ENCODE data around the gene SRSF7. TPM values are rescaled to one million over a fixed set of nuclear protein-coding genes. Genes with fewer than 3 reads are reported as not detected.

The SRSF7 gene
- total and polyA plus RNA-seq, 11 donors, result 28.1 to 101 (median 43.9) TPM

DNA sequence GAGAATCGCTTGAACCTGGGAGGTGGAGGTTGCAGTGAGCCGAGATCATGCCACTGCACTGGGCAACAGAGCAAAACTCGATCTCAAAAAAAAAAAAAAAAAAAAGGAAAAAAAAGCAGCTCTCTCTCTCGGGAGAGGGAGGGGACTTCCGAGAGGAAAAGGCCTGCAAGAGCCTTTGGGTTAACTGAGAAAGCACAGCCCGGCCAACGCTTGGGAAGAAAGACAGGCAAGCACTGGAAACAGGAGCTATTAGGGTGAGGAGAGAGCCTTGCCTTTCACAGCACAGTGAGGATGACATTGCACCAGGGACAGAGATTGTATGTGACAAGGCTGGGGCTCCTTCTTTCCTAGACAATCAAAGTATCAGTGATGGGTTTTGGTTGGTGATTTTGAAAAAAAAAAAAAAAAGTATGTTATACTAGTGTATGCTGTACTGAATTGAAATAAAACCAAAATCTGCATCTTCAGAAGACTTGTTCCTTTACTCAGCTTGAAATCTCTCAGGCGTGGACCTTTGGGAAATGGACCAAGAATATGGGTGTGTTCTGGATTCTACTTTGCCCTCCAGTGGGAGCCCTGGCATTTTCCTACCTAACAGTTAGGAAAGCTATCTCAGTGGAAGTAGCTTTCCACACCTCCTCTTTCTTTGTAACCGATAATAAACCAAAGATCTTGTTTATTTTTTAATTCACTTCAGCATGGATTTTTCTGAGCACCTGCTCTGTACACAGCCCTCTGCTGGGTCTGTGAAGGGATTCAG lies 16.7 kb downstream of the SRSF7 start:
- peak overlapping the region in 3 of 12 donors; percentile 2 to 54 (median 16) for H3K27ac ChIP-seq
- H3K4me1 ChIP-seq, result peaks cover 0 to 29% (median 11%) of the 10 kb centered on the region in 12 donors
- 53 to 67% (median 57%) methylated on average over 9 of the region's 9 CpGs for WGBS, 4 donors
- H3K9me3 ChIP-seq, result peaks cover 0 to 4% (median 0%) of the 10 kb centered on the region in 12 donors
- H3K36me3 ChIP-seq, result peaks cover 0 to 77% (median 50%) of the 10 kb centered on the region in 9 donors
- DNase-seq (peak in 2 of 5 donors; percentile 37 to 45), ATAC-seq (peak in 2 of 4 donors; percentile 32 to 63)
- no peak for TF ChIP-seq POLR2A (IDR thresholded peaks at IDR 0.05)
- no peak for TF ChIP-seq CTCF (IDR thresholded peaks at IDR 0.05)
- H3K4me3 ChIP-seq, result no peak overlapping the region
- intact Hi-C loops (cut with DNase I), result loop anchor here in 7 of 10 donors (2.0 to 10.0 kb wide), 7 partner anchors 132 to 420 kb away; partner anchors contain the start of genes ATL2 (in 1 of the 7) and HNRNPLL (in 1 of the 7)
- H3K27me3 ChIP-seq, result no peaks in the 10 kb centered on the region

DNA sequence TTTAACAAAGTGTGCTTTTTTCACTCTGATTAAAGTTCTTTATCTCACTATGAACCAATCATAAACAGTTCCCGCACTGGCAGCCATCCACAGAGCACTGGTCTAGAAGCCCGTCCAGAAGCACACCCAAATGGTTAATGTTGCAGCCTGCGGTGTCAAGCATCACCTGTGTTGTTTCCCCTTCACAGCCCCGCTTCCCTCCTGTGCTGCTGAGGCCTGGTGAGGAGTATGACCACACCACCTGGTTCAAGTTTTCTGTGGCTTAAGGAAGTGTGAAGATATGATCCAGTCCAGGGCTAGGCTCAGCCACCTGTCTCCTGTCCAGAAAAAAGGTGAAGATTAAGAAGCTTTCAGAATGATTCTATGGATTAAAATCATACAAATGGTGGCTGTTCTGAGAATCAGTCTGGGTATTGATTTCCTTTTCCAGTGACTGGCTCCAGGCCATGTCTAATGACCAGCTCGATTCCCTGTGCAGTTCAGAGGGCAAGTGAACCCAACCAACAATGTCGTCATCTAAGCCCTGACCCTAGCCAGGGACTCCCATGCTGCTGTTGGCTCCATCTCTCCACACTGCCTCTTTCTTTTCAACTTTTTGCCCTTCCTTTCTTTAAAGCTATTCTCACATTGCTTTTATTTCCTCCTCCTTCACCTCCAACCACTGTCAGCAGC lies 17.7 kb downstream of the SRSF7 start:
- peak overlapping the region in 1 of 12 donors; percentile 54 for H3K27ac ChIP-seq
- TF ChIP-seq POLR2A (IDR thresholded peaks at IDR 0.05) (no peak), CTCF (IDR thresholded peaks at IDR 0.05) (no peak)
- no peaks in the 10 kb centered on the region for H3K27me3 ChIP-seq
- intact Hi-C loops (cut with DNase I), result loop anchor here in 5 of 10 donors (5.0 to 10.0 kb wide), 3 partner anchors 201 to 419 kb away; partner anchors contain the start of gene ATL2 (in 1 of the 5)
- H3K9me3 ChIP-seq, result no peaks in the 10 kb centered on the region
- WGBS, 4 donors, result 83 to 86% (median 84%) methylated on average over 6 of the region's 6 CpGs
- H3K4me3 ChIP-seq, result no peak overlapping the region
- ATAC-seq (no peak), DNase-seq (no peak)
- peaks cover 0 to 29% (median 11%) of the 10 kb centered on the region in 12 donors for H3K4me1 ChIP-seq
- H3K36me3 ChIP-seq, result peaks cover 0 to 71% (median 56%) of the 10 kb centered on the region in 9 donors

DNA sequence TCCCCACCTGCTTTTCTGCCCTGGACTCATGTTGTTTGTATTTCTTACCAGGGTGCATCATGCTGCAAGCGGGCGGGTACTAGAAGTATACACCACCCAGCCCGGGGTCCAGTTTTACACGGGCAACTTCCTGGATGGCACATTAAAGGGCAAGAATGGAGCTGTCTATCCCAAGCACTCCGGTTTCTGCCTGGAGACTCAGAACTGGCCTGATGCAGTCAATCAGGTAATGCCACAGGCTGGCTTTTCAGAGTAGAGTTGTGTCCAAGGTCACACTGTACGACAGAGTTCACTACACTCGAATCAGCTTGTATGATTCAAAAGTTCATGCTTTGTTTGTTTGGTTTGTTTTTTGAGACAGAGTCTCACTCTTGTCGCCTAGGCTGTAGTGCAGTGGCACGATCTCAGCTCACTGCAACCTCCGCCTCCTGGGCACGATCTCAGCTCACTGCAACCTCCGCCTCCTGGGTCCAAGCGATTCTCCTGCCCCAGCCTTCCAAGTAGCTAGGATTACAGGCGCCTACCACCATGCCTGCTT lies 19.4 kb downstream of the SRSF7 start:
- H3K27ac ChIP-seq, result no peak overlapping the region
- no peaks in the 10 kb centered on the region for H3K9me3 ChIP-seq
- DNase-seq (no peak), ATAC-seq (no peak)
- TF ChIP-seq POLR2A (IDR thresholded peaks at IDR 0.05), result no peak
- H3K36me3 ChIP-seq, result peaks cover 0 to 59% (median 46%) of the 10 kb centered on the region in 9 donors
- H3K4me3 ChIP-seq, result no peak overlapping the region
- 90 to 94% (median 92%) methylated on average over 14 of the region's 14 CpGs for WGBS, 4 donors
- intact Hi-C loops (cut with DNase I), result loop anchor here in 5 of 10 donors (5.0 to 10.0 kb wide), 3 partner anchors 199 to 417 kb away; partner anchors contain the start of gene ATL2 (in 1 of the 5)
- H3K4me1 ChIP-seq, result peaks cover 0 to 17% (median 11%) of the 10 kb centered on the region in 12 donors
- no peaks in the 10 kb centered on the region for H3K27me3 ChIP-seq

- H3K4me3 ChIP-seq, result no peak overlapping the region
- TF ChIP-seq POLR2A (IDR thresholded peaks at IDR 0.05) (no peak), CTCF (IDR thresholded peaks at IDR 0.05) (no peak)
- no peak for DNase-seq
- 98 to 99% (median 98%) methylated on average over 7 of the region's 7 CpGs for WGBS, 4 donors
- no peak overlapping the region for H3K27ac ChIP-seq
- no peaks in the 10 kb centered on the region for H3K9me3 ChIP-seq
- peaks cover 0 to 59% (median 46%) of the 10 kb centered on the region in 9 donors for H3K36me3 ChIP-seq
- H3K27me3 ChIP-seq, result no peaks in the 10 kb centered on the region
- peaks cover 0 to 17% (median 10%) of the 10 kb centered on the region in 12 donors for H3K4me1 ChIP-seq
- intact Hi-C loops (cut with DNase I), result loop anchor here in 5 of 10 donors (5.0 to 10.0 kb wide), 3 partner anchors 199 to 416 kb away; partner anchors contain the start of gene ATL2 (in 1 of the 5)
- no peak for ATAC-seq
Observed at GRCh38 chr2:38731090-38731489, 20.1 kb downstream of the SRSF7 start.
